HK-2 (cell line): ENCODE data around the gene SLCO2B1.
"Not testable (repeated sequence)": the region's sequence is repeated elsewhere in the genome, so short reads cannot be mapped to it uniquely, and the experiment has no call there.

Experiments used
- DNase-seq: peaks from one replicate; pipeline ENCODE4 v3.0.0-alpha.2; 2018; ENCODE audit not compliant: unreplicated experiment

The SLCO2B1 gene, protein sequence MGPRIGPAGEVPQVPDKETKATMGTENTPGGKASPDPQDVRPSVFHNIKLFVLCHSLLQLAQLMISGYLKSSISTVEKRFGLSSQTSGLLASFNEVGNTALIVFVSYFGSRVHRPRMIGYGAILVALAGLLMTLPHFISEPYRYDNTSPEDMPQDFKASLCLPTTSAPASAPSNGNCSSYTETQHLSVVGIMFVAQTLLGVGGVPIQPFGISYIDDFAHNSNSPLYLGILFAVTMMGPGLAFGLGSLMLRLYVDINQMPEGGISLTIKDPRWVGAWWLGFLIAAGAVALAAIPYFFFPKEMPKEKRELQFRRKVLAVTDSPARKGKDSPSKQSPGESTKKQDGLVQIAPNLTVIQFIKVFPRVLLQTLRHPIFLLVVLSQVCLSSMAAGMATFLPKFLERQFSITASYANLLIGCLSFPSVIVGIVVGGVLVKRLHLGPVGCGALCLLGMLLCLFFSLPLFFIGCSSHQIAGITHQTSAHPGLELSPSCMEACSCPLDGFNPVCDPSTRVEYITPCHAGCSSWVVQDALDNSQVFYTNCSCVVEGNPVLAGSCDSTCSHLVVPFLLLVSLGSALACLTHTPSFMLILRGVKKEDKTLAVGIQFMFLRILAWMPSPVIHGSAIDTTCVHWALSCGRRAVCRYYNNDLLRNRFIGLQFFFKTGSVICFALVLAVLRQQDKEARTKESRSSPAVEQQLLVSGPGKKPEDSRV

DNA sequence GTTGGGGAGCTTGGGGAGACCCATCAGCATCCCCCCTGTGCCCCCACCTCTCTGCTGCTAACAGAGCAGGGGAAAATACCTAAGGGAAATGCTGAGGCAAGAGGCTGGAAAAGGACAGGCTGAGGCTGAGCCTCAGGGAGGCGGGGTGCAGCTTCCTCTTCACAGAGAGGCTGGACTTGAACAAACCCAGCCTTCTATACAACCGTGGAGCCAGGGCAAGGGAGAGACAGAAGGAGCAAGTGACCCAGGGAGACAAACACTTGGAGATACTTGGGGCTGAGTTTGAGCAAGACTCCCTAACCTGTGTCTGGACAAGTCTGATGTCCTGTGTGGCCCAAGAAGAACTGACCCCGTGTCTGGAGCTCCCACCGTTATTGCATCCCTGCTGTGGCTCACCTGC lies at the start of gene SLCO2B1:
TSS of gene SLCO2B1 (plus strand) at position 229 of the 400 bp plus-strand sequence. CDS start 275 bp downstream, outside the sequence.
- DNase-seq = no peak

DNA sequence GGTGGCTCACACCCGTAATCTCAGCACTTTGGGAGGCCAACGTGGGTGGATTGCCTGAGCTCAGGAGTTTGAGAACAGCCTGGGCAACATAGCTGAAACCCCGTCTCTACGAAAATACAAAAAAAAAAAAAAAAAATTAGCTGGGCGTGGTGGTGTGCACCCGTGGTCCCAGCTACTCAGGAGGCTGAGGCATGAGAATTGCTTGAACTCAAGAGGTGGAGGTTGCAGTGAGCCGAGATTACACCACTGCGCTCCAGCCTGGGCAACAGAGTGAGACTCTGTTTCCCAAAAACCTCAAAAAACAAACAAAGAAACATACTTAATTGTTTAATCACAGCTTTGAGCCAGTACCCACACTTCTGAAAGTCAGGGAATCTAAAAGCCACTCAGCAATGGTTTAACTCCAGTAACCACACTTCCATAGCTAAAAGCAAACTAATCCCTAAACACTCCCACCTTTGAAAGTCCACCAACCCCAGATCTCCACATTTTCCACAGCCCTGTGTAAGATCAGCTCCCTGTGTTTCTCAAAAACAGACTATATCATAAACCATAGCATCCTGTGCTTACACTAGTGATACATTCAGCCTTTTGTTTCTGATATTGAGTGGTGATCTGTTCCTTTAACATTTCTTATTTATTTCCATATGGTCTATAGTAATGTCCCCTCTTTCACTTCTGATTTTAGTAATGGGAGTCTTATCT lies 49.3 kb upstream of the SLCO2B1 start:
- no peak for DNase-seq

DNA sequence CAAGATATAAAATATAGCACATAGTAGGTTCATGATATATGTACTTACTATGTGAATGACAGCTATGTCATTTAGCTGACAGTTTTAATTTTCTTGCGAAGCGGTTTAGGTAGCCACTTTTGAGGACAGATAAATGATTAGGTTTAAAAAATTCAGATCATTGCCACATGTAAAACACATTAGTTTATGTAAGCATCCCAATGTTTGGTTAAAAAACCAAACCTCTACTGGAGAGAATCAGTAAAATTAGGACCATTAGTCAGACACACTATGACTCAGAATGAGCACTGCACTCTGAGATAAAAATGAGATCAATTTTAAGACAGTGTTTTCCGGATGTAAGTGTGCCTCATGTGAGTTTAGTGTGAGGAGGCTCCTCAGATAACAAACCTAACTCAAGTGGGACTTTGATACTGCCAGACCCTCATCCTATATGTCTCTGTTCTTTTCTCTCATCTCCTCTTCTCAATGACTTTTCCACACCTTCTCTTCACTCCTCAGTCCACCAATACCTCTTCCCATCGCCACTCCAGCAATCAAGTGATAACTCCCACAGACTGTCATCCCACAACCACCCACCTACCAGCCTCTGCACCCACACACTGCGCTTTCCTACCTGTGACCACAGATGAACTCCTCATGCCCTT lies 47.4 kb upstream of the SLCO2B1 start:
- DNase-seq = no peak

DNA sequence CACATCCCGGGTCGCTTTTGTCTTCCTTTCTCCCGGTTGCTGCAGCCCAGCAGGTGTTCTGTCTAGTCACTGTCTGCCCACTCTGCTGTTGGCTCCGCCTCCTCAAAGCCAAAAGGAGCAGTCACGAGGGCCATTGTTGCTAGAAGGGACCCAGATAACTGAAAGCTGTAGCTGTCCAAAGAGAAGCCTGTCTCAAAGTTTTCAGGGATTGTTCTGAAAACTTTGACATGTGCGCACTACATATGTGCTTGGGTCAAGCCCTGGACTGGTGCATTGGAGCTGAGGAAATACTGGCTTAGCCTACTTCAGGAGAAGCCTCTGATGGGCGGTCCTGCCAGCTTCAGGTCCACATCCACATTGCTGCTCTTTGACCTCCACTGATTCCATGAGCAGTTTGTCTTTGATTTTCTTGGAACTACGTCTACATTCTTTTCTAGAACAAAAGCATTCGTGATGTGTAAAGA lies 45.4 kb upstream of the SLCO2B1 start:
- no peak for DNase-seq

DNA sequence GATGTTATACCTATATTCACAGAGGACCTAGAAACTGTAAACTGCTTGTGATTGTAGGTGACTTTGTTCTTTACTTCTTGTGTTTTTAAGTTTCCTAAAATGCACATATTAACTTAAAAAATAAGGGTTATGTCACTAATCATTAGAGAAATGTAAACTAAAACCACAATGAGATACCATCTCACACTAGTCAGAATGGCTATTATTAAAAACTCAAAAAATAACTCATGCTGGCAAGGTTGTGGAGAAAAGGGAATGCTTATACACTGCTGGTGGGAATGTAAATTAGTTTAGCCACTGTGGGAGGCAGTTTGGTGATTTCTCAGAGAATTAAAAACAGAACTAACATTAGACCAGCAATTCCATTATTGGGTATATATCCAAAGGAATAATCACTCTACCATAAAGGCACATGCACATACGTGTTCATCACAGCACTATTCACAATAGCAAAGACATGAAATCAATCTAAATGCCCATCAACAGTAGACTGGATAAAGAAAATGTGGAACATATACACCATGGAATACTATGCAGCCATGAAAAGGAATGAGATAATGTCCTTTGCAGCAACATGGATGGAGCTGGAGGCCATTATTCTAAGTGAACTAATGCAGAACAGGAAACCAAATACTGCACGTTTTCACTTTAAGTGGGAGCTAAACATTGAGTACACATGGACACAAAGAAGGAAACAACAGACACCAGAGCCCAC lies 44.8 kb upstream of the SLCO2B1 start:
- not testable (repeated sequence) for DNase-seq

DNA sequence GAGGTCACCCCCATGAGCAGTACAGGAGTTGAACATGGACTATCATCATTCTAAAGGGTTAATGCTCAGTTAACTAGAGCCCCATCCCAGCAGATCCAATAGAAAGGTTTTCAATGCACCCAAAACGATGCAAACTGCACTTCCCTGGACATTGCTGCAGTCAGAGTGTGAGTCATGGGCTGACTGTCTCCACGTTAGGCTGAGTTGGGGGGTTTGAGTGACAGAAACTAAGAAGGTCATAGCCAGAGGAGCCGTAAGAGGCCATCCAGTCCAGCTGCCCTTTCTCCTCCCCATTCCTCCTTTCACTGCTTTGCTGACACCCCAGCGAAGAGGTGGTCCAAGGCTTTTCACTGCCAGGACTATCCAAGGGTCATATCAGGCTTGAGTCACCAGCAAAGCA lies 43.7 kb upstream of the SLCO2B1 start:
- peak; percentile 1 for DNase-seq

DNA sequence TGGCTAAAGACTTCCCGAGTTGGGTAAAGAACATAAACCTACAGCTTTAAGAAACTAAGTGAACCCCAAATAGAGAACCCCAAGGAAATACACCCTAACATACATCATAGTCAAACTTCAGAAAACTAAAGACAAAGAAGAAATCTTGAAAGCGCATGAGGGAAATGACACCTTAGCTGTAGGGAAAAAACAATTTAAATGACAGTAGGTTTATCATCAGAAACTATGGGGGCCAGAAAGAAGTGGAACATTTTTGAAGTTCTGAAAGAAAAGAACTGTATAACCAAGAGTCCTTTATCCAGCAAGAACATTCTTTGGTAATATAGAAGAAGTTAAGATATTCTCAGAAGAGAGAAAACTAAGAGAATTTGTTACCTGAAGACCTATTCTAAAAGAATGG lies 38.7 kb upstream of the SLCO2B1 start:
- DNase-seq = no peak

DNA sequence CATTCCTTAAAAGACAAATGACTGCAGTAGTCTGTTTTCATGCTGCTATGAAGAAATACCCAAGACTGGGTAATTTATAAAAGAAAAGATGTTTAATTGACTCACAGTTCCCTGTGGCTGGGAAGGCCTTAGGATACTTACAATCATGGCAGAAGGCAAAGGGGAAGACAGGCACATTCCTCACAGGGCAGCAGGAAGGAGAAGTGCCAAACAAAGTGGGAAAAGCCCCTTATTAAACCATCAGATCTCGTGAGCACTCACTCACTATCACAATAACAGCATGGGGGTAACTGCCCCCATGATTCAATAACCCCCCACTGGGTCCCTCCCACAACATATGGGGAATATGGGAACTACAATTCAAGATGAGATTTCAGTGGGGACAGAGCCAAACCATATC lies 37.9 kb upstream of the SLCO2B1 start:
- DNase-seq = no peak

DNA sequence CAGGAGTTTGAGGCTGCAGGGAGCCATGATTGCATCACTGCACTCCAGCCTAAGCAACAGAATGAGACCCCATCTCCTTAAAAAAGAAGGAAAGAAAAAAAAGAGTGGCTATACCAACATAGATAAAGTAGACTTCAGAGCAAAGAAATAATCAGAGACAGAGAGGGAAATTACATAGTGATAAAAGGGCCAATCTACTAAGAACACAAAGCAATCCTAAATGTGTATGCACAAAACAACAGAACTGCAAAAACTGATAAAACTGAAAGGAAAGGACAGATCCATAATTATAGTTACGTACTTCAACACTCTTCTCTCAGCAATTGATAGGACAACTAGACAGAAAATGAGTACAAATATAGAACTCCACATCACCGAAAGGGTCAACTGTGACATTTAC lies 36.4 kb upstream of the SLCO2B1 start:
- no peak for DNase-seq

DNA sequence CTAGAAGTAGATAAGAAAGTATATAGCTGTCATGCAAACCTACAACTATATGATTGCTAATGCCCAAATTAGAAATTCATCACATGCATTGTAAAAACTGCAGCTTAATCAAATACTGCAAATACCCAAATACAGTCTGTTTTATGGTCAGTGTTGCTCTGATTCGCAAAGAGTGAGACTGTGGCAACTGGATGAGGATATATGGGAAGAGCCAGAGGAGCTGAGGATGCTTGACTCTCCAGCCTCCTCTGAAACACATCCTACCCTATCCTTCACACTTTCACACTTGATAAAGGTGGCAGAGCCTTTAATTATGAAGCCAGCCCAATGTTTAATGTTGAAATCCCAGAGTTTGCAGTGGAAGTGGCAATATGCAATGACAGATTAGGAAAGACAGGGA lies 32.3 kb upstream of the SLCO2B1 start:
- no peak for DNase-seq

DNA sequence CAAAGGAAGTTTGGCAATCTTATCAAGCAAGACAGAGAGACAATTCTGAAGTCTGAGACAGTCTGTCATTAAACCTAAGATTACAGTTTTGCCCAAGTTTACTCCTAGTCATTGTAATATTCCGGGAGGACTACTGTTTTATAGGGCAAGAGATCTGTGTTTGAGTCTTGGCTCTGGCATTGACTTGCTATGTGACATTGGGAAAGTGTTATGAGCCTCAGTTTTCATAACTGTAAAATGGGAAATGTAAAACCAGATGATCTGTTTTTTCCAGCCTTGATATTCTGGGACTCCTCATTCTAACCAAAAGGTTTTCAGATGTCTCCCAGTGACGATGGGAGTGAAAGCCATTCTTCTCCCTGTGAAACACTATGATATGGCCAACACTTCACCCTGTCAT lies 24.3 kb upstream of the SLCO2B1 start:
- no peak for DNase-seq

DNA sequence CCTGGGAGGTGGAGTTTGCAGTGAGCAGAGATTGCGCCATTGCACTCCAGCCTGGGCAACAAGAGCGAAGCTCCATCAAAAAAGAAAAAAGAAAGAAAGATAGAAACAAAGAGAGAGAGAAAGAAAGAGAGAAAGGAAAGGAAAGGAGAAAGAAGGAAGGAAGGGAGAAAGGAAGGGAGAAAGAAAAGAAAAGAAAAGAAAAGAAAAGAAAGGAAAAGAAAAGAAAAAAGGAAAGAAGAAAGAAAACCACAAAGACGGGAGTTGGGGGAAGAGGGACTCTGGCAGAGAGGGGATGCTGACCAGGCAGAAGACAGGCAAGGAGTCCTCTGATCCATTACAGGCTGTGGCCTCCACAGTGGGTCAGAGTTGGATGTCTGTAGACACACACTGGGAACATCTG lies 18.8 kb upstream of the SLCO2B1 start:
- DNase-seq = no peak

DNA sequence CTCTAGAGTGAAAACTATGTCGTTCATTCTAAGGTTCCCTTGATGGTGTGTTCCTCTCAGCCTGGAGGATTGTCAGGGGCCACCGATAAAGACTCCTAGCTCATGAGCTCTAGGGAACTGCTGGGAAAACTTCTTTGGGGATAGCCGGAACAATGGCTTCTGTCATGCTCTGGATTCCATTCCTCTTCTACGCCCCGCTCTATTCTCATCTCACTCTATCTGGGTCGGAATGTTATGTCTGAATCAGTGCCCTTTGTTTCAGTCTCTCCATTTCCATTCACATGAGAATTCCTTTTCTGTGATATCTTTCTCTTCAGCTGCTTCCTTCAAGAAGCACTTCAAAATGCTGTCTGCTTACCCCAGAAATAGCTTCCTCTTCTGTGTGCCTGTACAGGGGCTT lies 16.9 kb upstream of the SLCO2B1 start:
- no peak for DNase-seq

DNA sequence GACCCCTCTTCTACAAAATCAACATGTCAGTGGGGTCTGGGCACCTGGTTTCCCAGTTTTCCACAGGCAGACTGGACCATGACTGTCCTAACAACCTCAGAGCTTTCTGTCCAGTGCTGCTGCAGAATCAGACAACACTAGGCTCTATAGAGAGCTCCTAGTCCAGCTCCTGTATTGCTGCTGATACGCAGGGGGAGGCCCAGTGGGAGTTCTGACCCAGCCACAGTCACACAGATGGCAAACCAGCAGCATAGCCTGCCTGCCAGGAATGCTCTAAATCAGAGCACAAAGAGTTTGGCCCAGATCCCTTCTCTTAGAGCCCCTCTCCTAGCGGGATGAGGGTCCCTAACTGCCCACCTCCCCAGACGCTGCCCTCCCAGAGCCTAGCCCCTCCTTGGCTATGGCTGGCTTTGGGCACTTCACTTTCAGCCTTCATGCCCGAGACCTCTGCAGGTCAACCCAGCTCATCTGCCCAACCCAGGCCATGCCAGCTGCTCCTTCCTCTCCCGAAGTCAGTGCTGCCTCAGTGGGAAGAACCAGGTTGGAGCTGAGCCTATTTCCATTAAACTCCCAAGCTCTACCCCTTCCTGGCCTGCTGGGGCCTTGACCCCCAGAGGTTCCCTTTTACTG lies 15.8 kb upstream of the SLCO2B1 start:
- DNase-seq = no peak

DNA sequence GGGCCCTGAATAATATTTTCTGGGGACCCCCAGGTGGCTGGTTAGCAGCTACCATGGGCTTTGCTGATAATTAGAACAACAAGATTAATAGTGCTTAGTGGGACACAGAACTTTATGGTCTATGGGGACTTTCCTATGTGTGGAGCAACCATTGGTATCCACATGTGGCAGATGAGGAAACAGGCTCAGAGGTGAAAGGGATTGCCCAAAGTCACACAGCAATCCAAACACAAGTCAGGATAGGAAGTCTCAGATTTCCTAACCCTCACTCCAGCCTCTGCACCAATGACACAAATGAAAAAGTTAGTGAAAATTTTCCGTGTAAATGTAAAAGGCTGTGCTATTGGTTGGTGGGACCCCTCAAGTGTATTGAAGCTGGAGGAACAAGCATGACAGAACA lies 15.3 kb upstream of the SLCO2B1 start:
- DNase-seq = no peak

DNA sequence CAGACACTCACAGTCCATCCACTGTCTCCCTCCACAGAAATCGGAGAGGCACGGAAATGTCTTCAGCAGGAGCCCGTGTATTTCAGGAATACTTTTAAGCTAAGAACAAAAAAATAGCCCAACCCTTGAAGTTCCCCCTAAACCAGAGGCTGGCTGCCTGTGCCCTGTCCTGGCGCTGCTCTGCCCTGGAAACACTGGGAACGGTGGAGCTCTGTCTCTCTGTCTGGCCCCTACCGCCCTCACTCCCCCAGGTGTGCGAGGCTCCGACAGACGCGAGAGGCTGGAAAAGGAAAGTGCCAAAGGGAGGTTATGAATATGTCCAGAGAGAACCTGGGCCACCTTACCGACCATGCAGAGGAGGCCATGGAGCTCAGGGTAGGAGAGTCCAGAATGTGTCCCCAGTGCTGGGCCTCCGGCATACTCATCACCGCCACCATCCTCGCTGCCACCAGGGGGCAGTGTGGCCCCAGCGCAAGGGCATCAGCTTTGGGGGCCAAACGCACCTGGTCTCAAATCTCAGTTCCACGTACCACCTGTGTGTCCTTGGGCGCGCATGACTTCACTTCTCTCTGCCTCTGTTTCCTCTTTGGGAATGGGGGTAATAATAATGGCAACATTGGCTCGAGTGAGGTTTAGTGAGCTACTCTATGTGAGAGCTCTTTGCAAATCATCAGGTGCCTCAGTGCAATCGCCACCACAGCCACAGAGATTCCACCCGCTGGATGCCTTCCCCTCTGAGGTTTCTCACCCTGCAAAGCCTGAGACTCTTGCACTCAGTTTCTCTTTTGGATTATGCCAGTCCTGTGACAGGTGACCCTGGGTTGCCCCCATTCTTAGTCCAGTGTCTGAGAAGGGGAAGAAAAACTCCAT lies 10.4 kb upstream of the SLCO2B1 start:
- DNase-seq = peak; percentile 50

DNA sequence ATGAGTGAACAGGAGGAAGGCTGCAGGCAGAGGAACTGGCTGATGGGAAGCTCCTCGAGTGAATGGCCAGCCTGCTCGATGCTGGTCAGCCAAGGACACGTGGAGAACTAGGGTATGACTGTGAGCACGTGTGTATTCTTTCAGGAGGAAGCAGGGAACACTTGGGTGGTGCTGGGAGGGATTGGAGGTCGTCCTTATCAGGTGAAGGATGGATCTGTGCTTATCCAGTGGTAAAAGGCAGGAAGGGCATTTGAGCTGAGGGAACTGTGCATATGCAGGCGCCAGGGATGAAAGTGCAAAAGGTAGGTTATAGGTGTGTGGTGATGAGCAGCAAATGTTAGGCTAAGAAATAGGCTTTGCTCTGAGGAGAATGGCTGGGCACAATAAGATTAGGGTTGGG lies 9.7 kb upstream of the SLCO2B1 start:
- DNase-seq = no peak

DNA sequence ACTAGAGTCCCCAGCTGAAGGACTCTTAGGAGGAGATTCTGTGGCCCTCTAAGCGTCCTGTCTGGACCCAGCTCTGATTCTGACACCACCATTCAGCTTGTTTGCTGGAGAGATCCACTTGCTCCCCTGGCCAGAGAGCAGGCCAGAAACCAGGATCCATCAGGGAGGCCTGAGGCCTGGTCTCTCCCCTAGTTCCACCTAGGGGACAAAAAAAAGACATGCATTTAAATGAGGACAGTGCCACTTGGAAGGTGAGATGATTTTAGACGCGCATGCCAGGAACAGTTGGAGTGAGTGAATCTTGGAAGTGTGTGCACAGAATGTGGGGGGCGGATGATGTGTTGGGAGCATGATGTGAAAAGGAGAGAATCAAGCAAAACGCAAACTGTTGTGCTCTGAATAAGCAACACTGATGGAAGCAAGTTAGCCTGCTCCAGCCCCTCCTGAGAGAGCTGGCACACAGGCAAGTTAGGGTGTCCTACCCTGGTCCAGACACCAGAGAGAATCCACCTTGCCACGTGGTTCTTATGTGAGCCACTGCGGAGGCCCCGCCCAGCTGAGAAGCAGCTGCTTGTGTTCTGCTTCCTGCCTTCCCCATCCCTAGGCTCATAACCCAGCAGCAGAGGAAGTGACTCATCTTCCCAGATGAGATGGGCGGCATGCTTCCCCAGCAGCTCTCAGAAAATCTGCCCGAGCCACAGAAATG lies 8.0 kb upstream of the SLCO2B1 start:
- peak; percentile 75 for DNase-seq

DNA sequence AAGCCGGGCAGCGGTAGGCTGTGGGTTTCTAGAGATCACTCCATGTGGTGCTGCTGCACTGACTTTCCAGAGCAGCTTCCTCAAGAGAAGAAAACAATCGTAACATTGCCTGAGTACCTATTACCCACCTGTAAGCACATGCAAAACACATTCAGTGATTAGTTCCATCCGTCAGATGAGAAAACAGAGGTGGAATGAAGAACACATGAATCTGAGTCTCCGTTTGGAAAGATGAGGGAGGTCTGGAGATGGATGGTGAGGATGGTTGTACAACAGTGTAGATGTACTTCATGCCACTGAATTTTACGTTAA lies 7.5 kb upstream of the SLCO2B1 start:
- DNase-seq = no peak

DNA sequence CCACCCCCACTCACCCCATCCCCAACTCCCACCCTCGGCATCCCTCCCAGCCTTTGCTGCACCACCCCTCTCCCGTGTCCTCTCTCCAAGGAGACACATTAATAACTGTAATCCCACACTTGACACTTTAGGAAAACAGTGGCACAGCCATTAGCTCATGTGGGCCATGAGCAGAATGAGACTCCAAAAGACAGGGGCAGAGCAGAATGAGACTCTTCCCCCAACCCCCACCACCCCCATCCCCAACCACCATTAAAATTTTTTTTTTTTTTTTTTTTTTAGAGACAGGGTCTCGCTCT lies 6.2 kb upstream of the SLCO2B1 start:
- no peak for DNase-seq
